NCI-H345 treated with DMSO at 0.1 percent for 48 hours (cell line): ENCODE results near the gene TRAF3IP3.
A peak's percentile ranks its signal among the peaks of the same experiment; 100 is the strongest.
"Not testable (repeated sequence)": the region's sequence is repeated elsewhere in the genome, so short reads cannot be mapped to it uniquely, and the experiment has no call there.

Source experiments
- DNase-seq: peaks from one replicate; lab custom pipeline; 2025; ENCODE audit not compliant: unreplicated experiment; lab: John Stamatoyannopoulos, UW

TRAF3IP3 gene

DNA sequence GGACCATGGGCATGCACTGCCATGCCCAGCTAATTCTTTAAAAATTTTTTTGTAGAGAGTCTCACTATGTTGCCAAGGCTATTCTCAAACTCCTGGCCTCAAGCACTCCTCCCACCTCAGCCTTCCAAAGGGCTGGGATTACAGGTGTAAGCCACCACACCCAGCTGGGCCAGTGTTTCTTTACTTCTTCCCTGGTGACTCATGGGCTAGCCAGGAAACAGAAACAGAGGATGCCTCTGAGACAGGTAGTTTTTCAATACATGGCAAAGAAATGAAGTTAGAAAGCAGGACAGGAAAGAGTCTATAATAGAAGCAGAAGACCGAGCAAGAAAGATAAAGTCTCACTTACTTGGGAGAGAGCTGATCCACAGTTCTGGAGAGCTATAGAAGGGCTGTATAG lies 36.1 kb downstream of the TRAF3IP3 start:
- no peak for DNase-seq

DNA sequence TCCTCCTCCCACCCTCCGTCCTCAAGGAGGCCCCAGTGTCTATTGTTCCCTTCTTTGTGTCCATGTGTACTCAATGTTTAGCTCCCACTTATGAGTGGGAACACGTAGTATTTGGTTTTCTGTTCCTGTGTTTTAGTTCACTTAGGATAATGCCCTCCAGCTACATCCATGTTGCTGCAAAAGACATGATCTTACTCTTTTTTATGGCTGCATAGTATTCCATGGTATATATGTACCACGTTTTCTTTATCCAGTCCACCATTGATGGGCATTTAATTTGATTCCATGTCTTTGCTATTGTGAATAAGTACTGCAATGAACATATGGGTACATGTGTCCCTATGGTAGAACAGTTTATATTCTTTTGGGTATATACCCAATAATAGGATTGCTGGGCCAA lies 37.9 kb downstream of the TRAF3IP3 start:
- DNase-seq: not testable (repeated sequence)

DNA sequence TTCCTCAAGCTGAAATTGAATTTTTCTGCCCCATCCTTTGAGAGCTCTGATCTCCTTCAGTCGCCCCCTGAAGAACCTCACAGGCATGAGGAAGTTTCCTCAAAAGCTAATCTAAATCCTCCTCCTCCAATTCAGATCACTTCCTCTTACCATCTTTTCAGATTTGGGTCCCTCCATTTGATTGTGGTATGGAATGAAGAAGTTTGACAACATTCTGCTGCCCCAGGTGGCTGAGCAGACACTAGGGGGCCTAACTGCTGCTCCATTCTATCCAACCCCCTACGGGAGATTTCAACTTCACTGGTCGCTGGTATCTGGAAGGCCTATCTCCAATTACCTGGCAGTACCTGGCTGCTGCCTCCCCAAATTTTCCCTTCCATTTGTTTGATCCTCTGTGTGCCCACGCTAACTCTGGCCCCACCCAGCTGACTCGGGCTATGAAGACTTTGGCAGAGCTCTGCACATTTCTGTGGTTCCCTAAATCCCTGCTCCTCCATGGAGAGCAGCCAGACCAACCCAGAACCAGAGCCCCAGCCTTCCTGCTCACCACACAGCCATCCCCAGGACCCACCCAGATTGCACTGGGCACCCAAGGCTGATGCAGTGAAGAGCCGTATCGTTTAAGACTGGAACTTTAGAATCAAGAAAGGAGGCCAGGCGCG lies 42.3 kb downstream of the TRAF3IP3 start:
- no peak for DNase-seq

DNA sequence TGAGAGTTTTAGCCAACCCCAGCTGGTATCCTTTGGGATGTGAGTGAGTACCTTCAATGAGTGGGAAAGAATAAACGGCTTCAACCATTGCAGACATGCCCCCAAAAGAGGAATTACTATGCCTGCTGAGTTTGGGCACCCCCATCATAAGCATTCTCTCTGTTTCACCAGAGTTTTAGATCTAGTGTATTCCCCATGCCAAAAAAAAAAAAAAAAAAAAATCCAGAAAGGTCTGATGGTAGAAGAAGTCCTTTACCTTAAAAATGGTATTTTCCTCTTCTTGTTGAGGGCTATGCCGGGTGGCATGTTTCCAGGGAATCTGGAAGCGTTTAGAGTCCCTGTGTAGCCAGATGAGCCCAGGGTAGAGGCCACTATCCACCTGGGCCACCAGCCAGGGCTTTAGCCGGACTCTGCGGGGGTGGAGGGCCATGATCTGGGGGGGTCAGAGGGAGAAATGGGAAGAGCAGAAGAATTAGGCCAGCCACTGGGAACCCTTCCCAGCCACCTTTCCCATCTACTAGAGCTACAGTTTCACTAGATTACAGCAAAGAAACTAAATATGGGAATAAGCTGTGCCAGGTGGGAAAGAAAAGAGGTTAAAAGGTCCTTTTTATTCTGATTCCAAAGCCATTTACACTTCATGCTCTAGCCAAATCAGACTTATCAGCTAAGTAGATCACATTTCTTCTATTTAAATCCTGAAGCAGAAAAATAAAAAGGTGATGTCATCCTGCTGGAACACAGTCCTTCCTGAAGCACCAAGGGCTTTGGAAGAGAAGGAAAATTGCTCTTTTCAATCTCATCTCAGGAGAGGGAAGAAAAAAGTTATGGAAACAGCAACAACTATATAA lies 45.4 kb downstream of the TRAF3IP3 start:
- no peak for DNase-seq

DNA sequence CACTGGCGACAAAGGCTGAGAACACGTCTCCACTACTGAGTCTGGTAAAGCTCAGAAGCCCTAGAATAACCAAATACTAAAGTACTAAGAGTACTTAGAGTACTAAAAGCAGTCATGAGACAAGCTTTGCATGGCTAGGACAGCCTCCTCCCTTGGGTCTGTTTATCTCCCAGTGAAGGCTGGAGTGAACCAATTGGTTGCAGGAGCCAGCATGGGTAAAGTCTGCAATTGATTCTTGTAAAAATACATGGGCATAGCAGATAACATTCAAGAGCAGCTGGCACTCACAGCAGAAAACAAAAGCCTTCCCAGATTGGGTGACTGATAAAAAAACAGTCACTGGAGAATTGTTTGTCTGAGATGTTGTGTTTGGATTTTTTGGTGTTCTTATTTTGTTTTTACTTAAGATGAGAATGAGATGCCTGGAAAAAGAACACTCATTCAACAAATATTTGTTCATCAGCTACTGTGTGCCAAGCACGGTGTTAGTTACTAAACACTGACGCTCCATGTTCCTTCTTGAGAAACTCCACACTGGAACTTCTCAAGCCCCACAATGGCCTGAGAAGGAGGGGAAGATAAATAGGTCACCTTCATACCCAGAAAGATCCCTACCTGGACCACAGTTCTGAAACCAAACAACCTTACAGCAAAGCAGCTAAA lies 46.4 kb downstream of the TRAF3IP3 start:
- DNase-seq: no peak

DNA sequence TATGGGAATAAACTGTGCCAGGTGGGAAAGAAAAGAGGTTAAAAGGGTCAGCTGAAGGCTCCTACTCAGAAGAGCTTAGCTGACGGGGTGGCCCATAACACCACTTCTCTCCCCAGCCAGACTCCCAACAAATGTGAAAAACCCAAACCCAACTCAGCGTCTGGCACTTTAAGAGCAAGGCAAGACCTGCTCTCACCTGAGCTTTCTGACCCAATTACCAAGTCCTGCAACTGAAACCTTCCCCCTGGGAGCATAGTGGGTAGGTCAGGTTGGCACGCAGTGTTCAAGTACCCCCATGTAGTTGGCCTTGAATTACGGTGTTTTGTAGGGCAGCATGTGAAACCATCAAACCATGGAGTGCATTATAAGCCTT lies 46.9 kb downstream of the TRAF3IP3 start:
- no peak for DNase-seq

DNA sequence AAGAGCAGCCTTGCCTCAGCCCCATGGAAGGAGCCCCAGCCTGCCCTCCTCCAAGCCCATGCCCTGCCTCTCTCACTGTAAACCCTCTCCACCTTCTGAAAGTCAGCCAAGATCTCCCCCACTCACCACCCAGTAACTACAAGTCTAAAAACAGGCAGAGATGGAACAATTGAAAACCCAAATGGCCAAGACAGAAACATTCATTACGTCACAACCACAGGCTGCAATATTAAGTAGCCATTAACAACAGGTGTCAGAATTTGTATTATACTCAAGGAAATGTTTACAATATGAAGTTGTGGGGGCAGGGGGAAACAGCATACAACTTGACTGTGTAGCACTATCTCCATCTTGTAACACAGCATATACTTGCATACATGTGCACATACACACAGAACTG lies 47.7 kb downstream of the TRAF3IP3 start:
- DNase-seq: no peak

DNA sequence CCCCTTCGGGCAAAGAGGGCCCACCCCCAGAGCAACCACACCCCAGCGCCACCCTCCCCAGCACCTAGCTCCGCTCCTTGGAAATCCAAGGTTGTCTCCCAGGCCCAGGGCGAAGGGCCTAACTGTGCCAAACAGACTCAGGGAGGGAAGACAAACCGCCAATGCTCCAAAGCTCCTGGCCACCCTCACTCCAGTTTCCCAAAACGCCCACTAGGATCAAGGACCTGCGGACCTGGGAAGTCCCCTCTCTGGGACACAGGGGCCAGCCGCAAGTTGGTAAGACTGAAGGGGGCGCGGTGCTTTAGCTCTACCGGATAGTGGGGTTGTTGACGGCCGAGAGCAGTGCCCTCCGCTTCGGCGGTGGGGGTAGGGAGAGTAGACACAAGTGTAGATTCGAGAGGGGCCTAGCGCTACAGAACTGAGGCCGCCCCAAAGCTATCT lies 49.5 kb downstream of the TRAF3IP3 start:
- no peak for DNase-seq

DNA sequence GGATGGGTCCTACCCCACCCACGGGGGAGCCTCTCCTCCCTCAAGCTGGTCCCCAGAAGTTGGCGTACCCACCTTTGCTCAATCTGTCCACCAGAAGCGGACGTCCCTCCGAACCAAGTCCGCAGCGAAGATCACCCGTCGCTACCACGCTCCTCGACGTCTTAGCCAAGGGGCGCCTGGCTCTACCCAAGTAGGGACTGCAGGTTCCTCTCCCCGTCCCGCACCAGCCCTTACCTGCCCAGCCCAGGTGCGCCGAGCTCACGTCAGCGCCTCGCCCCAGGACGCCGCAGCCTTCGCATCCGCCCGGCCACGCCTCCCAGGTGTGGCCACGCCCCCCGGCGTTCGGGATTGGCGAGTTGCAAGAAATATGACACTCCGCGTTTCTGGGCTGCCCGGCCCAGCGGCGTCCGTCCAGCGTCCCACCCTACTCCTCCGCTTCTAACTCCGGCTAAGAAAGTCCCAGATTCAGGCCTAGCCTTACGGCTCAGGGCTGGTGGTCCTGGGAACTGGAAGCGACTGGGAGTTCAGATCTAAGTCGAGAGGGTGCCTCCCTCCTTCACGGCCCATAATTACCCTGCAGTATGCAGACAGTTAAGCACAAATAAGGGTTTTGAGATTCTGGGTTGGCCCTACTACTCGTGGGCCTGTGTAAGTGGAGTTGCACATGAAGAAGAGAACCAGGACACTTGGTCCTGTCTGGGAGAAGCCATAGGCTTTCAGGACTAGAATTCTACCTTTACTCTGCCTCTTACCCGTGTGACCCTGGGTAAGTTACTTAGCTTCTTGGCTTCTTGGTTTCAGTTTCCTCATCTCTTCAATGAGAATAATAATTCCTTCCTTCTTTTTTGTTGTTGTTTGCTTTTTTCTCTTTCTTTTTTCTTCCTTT lies 50.3 kb downstream of the TRAF3IP3 start, which contains the start of gene IRF6:
Gene IRF6, minus strand, starts transcription at position 268 of the 886 bp plus-strand sequence. CDS start 4,729 bp downstream, outside the sequence.
- peak; percentile 71 for DNase-seq

DNA sequence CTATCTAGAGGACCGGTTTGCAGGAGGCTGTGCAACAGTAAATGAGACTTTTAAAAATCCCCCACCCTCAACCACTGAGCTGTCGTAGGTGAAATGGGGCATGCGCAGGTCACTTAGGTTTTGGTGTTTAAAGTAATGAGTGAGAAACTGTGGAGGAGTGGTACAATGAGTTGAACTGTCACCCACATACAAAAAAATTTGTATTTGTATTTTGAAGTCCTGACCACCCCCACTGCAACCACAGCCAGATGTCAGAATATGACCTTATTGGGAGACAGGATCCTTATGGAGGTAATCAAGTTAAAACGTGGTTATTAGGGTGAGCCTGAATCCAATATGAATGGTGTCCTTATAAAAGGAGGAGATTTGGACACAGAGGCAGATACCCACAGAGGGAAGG lies 51.7 kb downstream of the TRAF3IP3 start:
- no peak for DNase-seq

DNA sequence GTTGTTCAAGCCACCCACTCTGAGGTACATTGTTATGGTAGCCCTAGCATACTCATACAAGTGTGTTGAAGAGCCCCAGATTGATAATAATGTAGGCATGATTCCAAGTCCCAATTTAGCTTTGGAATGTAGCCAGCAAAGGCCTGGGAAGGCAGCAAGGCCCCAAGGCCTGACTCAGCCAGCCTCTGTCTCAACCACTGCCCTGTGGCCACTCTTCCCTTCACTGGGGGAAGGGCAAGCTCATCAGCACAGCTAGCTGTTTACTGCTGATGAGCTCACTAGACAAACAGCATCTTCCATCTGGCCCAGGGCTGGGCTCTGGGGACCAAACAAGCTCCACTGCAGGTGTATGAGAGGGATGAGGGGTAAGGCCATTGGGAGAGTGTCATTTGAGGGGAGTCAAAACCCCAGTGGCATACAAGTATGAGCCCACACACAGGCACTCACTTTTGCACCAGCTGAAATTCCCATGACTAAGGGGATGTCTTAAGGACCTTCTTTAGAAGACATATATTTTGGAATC lies 52.3 kb downstream of the TRAF3IP3 start:
- DNase-seq: peak; percentile 45

DNA sequence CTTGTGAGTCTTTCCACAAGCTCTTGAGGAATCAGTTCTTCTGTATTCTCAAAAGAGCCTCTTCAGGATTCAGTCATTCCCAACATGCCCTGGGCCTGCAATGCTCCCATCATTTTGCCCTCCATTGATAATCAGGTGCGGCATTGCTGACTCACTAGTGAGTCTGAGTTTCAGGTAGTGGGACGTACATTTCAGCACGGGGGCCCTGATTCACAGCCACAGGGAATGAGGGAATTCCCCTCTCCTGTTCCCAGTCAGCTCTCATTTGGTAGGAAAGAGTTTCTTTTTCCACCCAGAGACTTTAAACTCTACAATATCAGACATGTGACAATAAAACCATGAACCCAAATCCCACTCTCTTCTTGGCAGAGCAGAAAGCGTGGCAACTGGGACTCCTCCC lies 53.8 kb downstream of the TRAF3IP3 start:
- no peak for DNase-seq

DNA sequence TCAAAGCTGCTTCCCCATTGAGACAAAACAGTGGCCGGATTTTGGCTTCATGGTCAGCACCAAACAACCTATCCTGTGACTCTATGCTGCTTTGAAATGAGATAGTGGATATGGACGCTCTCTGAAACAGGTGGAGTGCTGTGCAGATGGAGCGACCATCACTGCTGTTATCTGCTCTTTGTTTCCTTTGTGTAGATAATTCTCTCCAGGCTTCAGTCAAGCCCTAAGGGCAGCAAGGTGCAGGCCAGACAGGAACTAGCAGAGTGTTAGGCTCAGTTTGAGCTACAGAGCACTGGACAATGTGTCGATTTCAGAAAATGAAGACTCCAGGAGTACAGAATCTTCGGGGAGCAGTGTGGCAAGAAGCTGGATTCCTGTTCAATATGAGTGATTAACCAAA lies 54.9 kb downstream of the TRAF3IP3 start:
- DNase-seq: no peak

DNA sequence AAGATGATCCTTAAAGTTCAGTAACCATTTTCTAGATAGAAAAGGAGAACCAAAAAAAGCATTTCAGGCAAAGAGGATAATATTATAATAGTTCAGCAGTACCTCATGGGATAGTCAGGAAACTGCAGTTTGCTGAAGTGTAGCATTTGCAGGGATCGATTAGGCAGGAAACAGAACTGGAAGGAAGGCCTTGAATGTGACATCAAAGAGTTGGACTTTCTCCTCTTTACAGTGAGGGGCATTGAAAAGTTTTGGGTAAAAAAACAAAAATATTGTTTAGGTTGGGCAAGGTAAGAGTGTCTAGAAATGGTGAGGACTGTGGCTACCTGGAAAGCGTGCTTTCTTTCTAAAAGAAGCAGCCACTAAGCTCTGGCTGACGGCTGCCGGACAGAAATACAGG lies 58.0 kb downstream of the TRAF3IP3 start:
- no peak for DNase-seq

DNA sequence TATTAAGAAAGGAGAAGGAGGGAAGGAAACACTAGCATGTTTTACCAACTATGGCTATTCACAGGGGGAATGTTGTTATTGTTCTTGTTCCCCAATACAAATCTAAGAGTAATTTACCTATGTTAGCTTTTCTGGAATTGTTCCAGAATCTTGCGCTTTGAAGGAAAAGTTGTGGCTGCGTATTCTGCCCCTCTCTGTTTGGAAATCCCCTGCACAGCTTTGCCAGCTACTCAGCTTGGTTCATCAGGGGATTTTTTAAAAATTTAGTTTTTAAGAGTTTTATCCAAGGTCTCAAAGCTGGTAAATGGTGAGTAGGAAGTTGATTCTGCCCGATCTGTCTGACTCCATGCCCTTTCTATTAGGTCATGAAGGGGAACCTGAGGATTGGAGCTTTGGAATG lies 59.6 kb downstream of the TRAF3IP3 start:
- no peak for DNase-seq

DNA sequence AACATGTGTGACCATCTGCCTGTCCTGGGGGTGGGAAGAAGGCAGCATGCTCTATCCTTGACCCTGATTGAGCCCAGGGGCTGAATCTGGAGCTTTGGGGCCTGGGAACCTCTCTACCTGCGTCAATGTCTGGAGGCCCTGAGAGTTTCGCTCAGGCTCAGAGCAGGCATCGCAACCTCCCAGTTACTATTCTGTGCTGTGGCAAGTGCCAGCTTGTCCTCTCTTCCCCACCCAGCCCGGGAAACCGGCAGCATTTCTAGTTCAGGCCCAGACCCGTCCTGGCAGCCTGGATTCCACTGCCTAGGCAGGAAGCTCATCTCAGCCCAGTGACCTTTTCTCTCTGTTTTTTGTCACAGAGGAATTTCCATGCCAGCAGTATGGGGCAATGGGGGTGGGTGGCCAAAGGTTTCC lies 60.1 kb downstream of the TRAF3IP3 start:
- no peak for DNase-seq

DNA sequence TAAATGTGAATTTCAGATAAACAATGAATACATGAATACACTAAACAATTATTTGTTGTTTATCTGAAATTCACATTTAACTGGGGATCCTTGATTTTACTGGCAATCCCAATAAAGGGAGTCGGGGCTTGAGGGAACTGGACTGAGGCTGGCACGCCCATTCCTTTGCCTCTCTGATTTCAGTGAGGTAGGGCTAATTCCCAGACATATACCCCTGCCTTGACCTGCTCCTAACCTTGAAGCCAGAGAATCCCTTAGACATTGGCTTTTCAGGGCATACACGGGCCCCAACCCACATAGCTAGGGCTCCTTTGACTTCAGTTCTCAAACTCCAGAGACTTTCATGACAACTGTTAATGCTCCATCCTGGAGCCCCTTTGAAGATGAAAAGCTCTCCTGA lies 61.1 kb downstream of the TRAF3IP3 start:
- DNase-seq: no peak

DNA sequence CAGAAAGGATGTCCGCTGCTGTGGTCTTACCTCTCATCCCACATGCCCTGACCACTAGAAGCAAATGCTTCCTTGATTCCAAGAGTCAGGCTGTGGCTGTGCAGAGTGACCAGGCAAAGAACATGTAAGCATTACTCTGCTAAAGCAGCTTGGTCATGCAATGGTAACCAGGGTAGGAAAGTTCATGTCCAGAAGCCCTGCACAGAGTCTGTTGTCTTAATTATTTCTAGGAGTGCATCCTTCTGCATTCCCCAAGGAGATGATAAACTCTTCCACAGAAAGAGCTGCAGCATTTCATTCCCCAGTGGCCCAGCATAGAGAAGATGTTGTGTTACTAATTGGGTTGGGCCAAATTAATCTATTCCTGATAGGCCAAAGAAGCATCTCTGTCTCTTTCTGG lies 61.8 kb downstream of the TRAF3IP3 start:
- DNase-seq: no peak

DNA sequence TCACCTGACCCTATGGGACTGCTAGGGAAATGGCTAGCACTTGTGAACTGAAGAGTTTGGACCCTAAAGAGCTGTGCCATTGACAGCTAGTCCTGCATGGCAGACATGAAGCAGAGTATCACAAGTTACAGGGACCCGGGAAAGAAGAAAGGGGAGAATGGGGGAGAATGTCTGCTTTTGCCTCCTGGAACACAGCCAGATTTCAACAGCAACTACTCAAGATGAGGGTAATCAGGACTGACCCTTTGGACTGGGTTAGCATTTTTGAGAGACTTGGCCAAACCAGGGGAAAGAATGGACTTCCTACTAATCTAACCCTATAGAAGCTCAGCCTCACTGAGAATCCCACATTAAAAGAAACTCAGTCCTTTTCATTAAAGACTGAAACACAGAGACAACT lies 63.2 kb downstream of the TRAF3IP3 start:
- DNase-seq: no peak

DNA sequence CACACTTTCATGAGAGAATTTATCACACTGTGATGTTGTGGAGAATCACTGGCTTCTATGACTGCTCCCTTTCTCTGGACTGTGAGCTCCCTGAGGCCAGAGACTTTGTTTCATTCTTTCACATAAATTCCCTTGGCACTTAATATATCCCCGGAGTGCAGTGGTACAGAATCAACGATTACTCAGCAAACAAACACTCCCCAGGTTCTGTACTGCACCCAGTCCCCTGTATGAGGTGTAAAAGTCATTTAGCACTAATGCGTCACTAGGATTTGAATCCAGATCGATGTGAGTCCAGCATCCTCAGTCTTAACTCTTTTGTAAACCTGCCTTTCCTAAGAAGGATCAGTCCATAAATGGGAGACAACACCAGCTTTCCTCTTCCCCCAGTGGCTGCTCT lies 65.1 kb downstream of the TRAF3IP3 start:
- DNase-seq: no peak

DNA sequence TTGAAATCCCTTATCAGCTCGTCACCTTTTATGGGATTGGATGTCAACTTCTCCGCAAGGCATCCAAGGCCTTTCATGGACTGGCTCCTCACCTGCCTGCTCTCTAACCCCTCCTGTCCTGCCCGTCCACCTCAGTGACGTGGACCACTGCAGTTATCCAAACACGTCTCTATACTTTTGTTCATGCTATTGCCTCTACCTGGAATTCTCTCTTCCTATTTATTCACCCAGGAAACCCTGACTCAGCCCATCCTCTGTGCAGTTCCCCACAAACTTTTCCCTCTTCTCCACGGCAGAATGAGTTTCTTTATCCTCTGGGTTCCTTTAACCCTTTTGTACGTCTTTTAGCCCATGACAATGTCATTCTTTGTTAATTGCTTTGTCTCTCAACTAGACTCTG lies 66.9 kb downstream of the TRAF3IP3 start:
- no peak for DNase-seq
